Colonic mucosa (tissue), 4 donors: ENCODE results near the gene SRGAP2B. TPM values are rescaled to one million over a fixed set of nuclear protein-coding genes. Genes with fewer than 3 reads are reported as not detected.
"Not testable (repeated sequence)": the region's sequence is repeated elsewhere in the genome, so short reads cannot be mapped to it uniquely, and the experiment has no call there.

Source experiments
- DNase-seq: peaks from one replicate; pipeline ENCODE4 v3.0.0-alpha.2; 2020
- H3K27ac ChIP-seq: fragments of 200-600 bp; one replicate; pipeline ENCODE4 v1.8.0; 2021
- H3K27me3 ChIP-seq: fragments of 200-600 bp; one replicate; pipeline ENCODE4 v1.8.0; 2021
- H3K36me3 ChIP-seq: fragments of 200-600 bp; one replicate; pipeline ENCODE4 v1.8.0; 2021
- H3K4me1 ChIP-seq: fragments of 200-600 bp; one replicate; pipeline ENCODE4 v1.8.0; 2021; ENCODE audit warnings: mild to moderate bottlenecking
- H3K4me3 ChIP-seq: fragments of 200-600 bp; one replicate; pipeline ENCODE4 v1.8.0; 2021
- H3K9ac ChIP-seq, 2 donors: one replicate each; pipeline ENCODE4 v1.7.0; 2013; ENCODE audit warnings: control low read depth in 2 of 2, low read depth in 2 of 2, low read length in 2 of 2
- H3K9me3 ChIP-seq: fragments of 200-600 bp; one replicate; pipeline ENCODE4 v1.8.0; 2021
- intact Hi-C: fragments of 100-400 bp; cut with DNase I; formaldehyde crosslinking; loops from one replicate; pipeline ENCODE4 v1.14.1; 2022
- total RNA-seq, 2 donors: library from RNA; stranded (reverse); fragmentation: NEBNext Ultra II Directional in 1 of 2; extraction: Animal tissue kit (Norgen Biotek cat#: 25700) in 1 of 2; gene quantifications; one replicate each; pipeline ENCODE4 v1.2.1, GENCODE V29; 2021
- donor health status: healthy.
- donor health status: DM: no; HTN: no; CAD: no.
- donor health status: DM: no; HTN: no; CAD: no.

SRGAP2B gene
- total RNA-seq, 2 donors from 2014 or later = 8.4 to 11.5 TPM

- not testable (repeated sequence) for H3K4me3 ChIP-seq, H3K9me3 ChIP-seq
Observed at GRCh38 chr1:144986171-144986860, 108.8 kb downstream of the SRGAP2B start.

DNA sequence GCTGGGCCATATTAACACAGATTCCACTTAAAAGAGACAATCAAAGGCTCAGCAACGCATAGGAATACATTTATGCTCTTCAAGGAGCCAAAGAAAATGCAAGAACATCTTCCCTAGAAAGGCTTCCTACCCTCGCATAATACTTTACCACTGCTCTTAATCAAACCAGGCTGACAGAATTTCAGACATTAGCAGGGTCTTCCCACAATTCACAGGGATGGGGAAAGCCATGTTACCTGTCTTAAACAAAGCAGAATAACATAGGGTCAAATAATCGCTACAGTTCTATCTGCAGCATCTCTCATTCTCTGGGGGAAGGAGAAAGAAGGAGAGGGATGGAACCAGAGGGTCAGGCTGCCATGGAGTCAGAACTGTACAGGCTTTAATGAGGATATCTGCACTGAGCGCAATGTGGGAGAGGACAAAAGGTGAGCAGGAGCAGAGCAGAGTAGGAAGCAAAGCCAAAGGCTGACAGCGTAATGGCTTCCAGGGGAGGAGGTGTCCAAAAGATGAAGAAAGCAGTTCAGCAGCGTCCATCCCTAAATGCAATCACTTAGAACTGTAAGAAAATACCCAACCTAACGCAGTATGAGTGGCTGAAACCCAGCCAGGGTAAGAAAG, 109.5 kb downstream of the SRGAP2B start:
- H3K27me3 ChIP-seq, H3K36me3 ChIP-seq, H3K9ac ChIP-seq, H3K27ac ChIP-seq, H3K4me3 ChIP-seq, H3K9me3 ChIP-seq, intact Hi-C loops, DNase-seq, H3K4me1 ChIP-seq: not testable (repeated sequence)

More at GRCh38 chr1:144986171-144986860, 108.8 kb downstream of the SRGAP2B start:
- intact Hi-C loops, H3K27me3 ChIP-seq, DNase-seq, H3K9ac ChIP-seq, H3K27ac ChIP-seq, H3K36me3 ChIP-seq, H3K4me1 ChIP-seq: not testable (repeated sequence)

GRCh38 chr1:144982802-144983525, 112.2 kb downstream of the SRGAP2B start:
- H3K36me3 ChIP-seq, H3K4me1 ChIP-seq, H3K4me3 ChIP-seq, H3K9me3 ChIP-seq, H3K27me3 ChIP-seq, intact Hi-C loops, H3K27ac ChIP-seq, DNase-seq, H3K9ac ChIP-seq: not testable (repeated sequence)

GRCh38 chr1:144981157-144981556, 114.0 kb downstream of the SRGAP2B start:
- H3K9me3 ChIP-seq, H3K9ac ChIP-seq, DNase-seq, H3K27me3 ChIP-seq, intact Hi-C loops, H3K4me1 ChIP-seq, H3K36me3 ChIP-seq, H3K4me3 ChIP-seq, H3K27ac ChIP-seq: not testable (repeated sequence)

DNA sequence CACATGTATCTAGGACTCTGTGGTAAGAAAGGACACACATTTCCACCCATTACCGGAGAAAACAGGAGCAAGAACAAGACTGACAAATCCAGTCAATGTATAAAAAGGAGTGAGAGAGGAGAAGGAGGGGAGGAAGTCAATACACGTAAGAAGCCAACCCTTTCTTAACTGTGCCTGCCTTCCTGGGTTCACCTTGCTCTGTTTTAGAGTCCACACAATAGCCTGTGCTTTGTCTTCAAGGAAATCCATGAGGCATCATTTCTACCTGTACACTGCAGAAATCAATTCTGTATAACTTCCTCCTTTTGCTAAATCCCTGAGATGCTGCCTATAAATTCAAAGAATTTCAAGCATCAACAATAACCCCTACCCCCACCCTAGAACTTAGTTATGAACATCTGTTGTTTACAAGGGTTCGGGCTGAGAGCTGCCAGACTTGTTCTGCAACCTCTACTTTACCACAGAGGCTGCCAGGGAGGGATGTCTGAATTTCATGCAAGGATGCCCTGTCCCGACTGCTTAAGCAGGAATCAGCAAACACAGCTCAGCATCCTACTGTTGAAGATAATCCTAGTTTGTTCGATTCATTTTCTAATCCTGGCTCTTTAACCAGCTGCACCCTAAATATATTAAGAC, 115.0 kb downstream of the SRGAP2B start:
- H3K4me3 ChIP-seq, H3K4me1 ChIP-seq, intact Hi-C loops, H3K9me3 ChIP-seq, H3K36me3 ChIP-seq, H3K9ac ChIP-seq, DNase-seq, H3K27me3 ChIP-seq, H3K27ac ChIP-seq: not testable (repeated sequence)

DNA sequence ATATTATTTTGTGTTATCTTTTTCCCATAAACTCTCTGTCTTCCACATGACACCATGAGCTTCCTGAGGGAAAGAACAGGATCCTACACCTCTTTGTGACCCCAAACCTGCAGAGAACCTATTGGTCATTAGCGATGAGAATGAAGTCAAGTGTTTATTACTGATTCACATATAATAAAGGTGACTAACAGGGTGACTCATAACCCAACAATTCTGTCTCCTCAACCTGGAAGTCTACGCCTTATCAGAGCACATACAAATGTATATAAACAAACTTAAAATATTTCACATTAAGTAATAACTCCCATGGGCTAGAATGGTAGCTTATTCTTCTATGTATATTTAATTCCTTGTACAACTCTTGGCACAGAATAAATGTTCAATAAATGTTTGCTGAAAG, 117.3 kb downstream of the SRGAP2B start:
- H3K27me3 ChIP-seq, H3K27ac ChIP-seq, intact Hi-C loops, DNase-seq, H3K36me3 ChIP-seq, H3K9me3 ChIP-seq, H3K4me3 ChIP-seq, H3K4me1 ChIP-seq, H3K9ac ChIP-seq: not testable (repeated sequence)

DNA sequence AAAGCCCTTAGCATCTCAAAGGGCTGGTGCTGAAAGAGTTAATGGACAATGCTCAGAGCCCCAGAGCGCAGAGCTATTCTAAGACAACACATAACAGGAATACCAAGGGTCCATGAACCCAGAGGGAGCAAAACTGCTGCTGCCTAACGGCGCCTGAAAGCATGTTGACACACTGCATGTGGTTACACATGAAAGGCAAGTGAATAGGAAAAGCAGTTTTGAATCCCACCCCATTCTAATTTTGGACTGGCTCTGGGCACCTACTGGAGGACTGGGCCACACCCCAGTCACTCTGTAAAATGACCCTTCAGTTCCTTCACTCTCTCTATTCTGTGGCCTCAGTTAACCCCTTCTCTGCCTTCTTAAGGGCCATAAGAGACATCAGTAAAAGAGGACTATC, 123.2 kb downstream of the SRGAP2B start:
- H3K36me3 ChIP-seq, H3K27me3 ChIP-seq, H3K4me1 ChIP-seq, H3K4me3 ChIP-seq, DNase-seq, H3K27ac ChIP-seq, intact Hi-C loops, H3K9ac ChIP-seq, H3K9me3 ChIP-seq: not testable (repeated sequence)

- H3K36me3 ChIP-seq, intact Hi-C loops, DNase-seq, H3K27me3 ChIP-seq, H3K4me1 ChIP-seq, H3K27ac ChIP-seq, H3K4me3 ChIP-seq, H3K9me3 ChIP-seq, H3K9ac ChIP-seq: not testable (repeated sequence)
Observed at GRCh38 chr1:144966488-144966887, 128.6 kb downstream of the SRGAP2B start.

GRCh38 chr1:144964765-144965164, 130.4 kb downstream of the SRGAP2B start:
- H3K27me3 ChIP-seq, H3K4me1 ChIP-seq, H3K27ac ChIP-seq, H3K9ac ChIP-seq, H3K9me3 ChIP-seq, H3K36me3 ChIP-seq, intact Hi-C loops, H3K4me3 ChIP-seq, DNase-seq: not testable (repeated sequence)

- intact Hi-C loops, H3K4me3 ChIP-seq, H3K4me1 ChIP-seq, H3K27ac ChIP-seq, DNase-seq, H3K9me3 ChIP-seq, H3K9ac ChIP-seq, H3K36me3 ChIP-seq, H3K27me3 ChIP-seq: not testable (repeated sequence)
Observed at GRCh38 chr1:144964186-144964585, 130.9 kb downstream of the SRGAP2B start.

- H3K9ac ChIP-seq, H3K27ac ChIP-seq, H3K36me3 ChIP-seq, DNase-seq, H3K9me3 ChIP-seq, H3K4me3 ChIP-seq, H3K4me1 ChIP-seq, intact Hi-C loops, H3K27me3 ChIP-seq: not testable (repeated sequence)
Observed at GRCh38 chr1:144963571-144963970, 131.6 kb downstream of the SRGAP2B start.

GRCh38 chr1:144961604-144962583, 133.2 kb downstream of the SRGAP2B start:
- DNase-seq, H3K4me3 ChIP-seq, H3K9me3 ChIP-seq, H3K27ac ChIP-seq, H3K27me3 ChIP-seq, H3K4me1 ChIP-seq, intact Hi-C loops, H3K9ac ChIP-seq, H3K36me3 ChIP-seq: not testable (repeated sequence)
